Panc1 (cell line): Measurements from ENCODE around the gene CHCHD3. TPM values are rescaled to one million over a fixed set of nuclear protein-coding genes. Genes with fewer than 3 reads are reported as not detected.

Source experiments
- ATAC-seq: fragments of 200-7000 bp; cut with Tn5 transposase; 2 replicates; pipeline ENCODE4 v1.9.1; 2020; ENCODE audit warnings: mild to moderate bottlenecking, moderate library complexity
- BruUV-seq: library from RNA; stranded (reverse); fragments of 400-500 nt; replicated peaks from 2 replicates; lab custom pipeline; 2021; lab: Mats Ljungman, UMichigan
- CTCF ChIA-PET: fragments of 300-600 bp; sonication (Branson Sonifier 250); formaldehyde crosslinking; loops from one replicate; lab custom pipeline; 2022; ENCODE audit warnings: antibody characterized with exemption; lab: Charles Lee
- POLR2A ChIA-PET: fragments of 300-600 bp; sonication (Branson Sonifier 250); formaldehyde crosslinking; loops from one replicate; lab custom pipeline; 2022; ENCODE audit warnings: antibody characterized with exemption; lab: Charles Lee
- DNase-seq: peaks from one replicate; pipeline ENCODE4 v3.0.0-alpha.2; 2010; ENCODE audit warnings: low read depth, low spot score
- H3K27ac ChIP-seq: 2 replicates; pipeline ENCODE4 v1.5.1; 2011; ENCODE audit warnings: mild to moderate bottlenecking, low read length, inconsistent platforms
- H3K27me3 ChIP-seq: fragments of 200-500 bp; sonication (Bioruptor generic); 2 replicates; pipeline ENCODE4 v1.6.0; 2014; ENCODE audit warnings: low read length, inconsistent platforms; ENCODE audit not compliant: control insufficient read depth, insufficient read depth
- H3K36me3 ChIP-seq: fragments of 200-500 bp; sonication (Bioruptor generic); 2 replicates; pipeline ENCODE4 v1.5.1; 2014; ENCODE audit warnings: inconsistent platforms, mild to moderate bottlenecking, low read length, moderate library complexity; ENCODE audit not compliant: control insufficient read depth, insufficient read depth
- H3K4me1 ChIP-seq: 2 replicates; pipeline ENCODE4 v1.5.1; 2011; ENCODE audit warnings: inconsistent platforms, mild to moderate bottlenecking, low read length, moderate library complexity; ENCODE audit not compliant: control insufficient read depth, insufficient read depth
- H3K4me3 ChIP-seq, 2 experiments: 2 replicates each; pipeline ENCODE4 v1.5.1; 2011 to 2012; ENCODE audit warnings: low read depth in 2 of 2, low read length in 2 of 2, mild to moderate bottlenecking in 2 of 2, inconsistent platforms in 1 of 2, moderate library complexity in 1 of 2
- H3K9me3 ChIP-seq: fragments of 200-500 bp; sonication (Bioruptor generic); 2 replicates; pipeline ENCODE4 v1.5.1; 2014; ENCODE audit warnings: low read depth, mild to moderate bottlenecking, inconsistent platforms, low read length, moderate library complexity; ENCODE audit not compliant: control insufficient read depth, insufficient read depth
- POLR2AphosphoS5 ChIP-seq: IDR thresholded peaks from 2 replicates; pipeline ENCODE4 v1.6.1; 2012; ENCODE audit warnings: mild to moderate bottlenecking, low read depth, low read length, moderate library complexity
- SIN3A ChIP-seq: IDR thresholded peaks from 2 replicates; pipeline ENCODE4 v1.6.1; 2012; ENCODE audit warnings: low read depth, mild to moderate bottlenecking, low read length, moderate library complexity, borderline replicate concordance; ENCODE audit not compliant: insufficient read depth
- TCF7L2 ChIP-seq: IDR thresholded peaks from 2 replicates; pipeline ENCODE4 v1.6.1; 2011; ENCODE audit warnings: mild to moderate bottlenecking, low read depth, low read length, inconsistent platforms
- in situ Hi-C: cut with HindIII; loops from 2 replicates; pipeline ENCODE4 v1.10.0; 2016; ENCODE audit warnings: low sequenced_read_pairs, low pct_unique_long_range_greater_than_20kb
- intact Hi-C: fragments of 100-400 bp; cut with micrococcal nuclease; formaldehyde crosslinking; loops from one replicate; pipeline ENCODE4 v1.10.0; 2022; ENCODE audit not compliant: unreplicated experiment
- total RNA-seq: library from RNA; stranded (reverse); gene quantifications from one replicate; pipeline ENCODE4 v1.2.1, GENCODE V29; 2021; ENCODE audit not compliant: unreplicated experiment
- TF ChIP-seq, protein P1 (sequence below), 2 experiments: IDR thresholded peaks; 2 replicates each; pipeline ENCODE4 v1.6.1; 2011 to 2012; ENCODE audit warnings: low read depth in 2 of 2, control low read depth in 1 of 2, low read length in 1 of 2, mild to moderate bottlenecking in 1 of 2, moderate library complexity in 1 of 2; ENCODE audit not compliant: insufficient read depth in 1 of 2
- TF ChIP-seq, protein P2 (sequence below): fragments of 450-650 bp; IDR thresholded peaks from 2 replicates; pipeline ENCODE4 v1.5.1; 2017; ENCODE audit warnings: mild to moderate bottlenecking

Gene CHCHD3
- total RNA-seq, 1 experiment from 2014 or later: 109 TPM

DNA sequence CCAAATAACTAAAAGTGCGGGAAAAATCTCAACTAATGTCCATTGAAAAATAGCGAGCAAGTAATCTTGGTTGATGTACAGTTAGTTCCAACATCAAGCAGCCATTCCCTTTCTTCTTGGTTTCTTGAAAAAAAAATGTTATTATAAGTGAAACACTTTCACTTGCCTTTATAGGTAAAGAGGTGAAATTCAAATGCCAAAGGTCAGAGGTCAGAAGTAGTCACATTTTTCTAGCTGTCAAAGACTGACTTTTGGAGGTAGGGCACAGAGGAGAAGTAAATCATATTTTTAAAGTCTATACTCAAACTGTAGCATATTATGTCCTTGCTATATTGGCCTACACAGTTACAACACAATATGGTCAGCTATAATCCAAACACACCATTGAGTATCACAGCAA lies 62.3 kb downstream of the CHCHD3 start:
- H3K36me3 ChIP-seq: no peaks in the 10 kb centered on the region
- POLR2A ChIA-PET: no interaction called here
- CTCF ChIA-PET: no interaction called here
- TF ChIP-seq, protein P1, sequence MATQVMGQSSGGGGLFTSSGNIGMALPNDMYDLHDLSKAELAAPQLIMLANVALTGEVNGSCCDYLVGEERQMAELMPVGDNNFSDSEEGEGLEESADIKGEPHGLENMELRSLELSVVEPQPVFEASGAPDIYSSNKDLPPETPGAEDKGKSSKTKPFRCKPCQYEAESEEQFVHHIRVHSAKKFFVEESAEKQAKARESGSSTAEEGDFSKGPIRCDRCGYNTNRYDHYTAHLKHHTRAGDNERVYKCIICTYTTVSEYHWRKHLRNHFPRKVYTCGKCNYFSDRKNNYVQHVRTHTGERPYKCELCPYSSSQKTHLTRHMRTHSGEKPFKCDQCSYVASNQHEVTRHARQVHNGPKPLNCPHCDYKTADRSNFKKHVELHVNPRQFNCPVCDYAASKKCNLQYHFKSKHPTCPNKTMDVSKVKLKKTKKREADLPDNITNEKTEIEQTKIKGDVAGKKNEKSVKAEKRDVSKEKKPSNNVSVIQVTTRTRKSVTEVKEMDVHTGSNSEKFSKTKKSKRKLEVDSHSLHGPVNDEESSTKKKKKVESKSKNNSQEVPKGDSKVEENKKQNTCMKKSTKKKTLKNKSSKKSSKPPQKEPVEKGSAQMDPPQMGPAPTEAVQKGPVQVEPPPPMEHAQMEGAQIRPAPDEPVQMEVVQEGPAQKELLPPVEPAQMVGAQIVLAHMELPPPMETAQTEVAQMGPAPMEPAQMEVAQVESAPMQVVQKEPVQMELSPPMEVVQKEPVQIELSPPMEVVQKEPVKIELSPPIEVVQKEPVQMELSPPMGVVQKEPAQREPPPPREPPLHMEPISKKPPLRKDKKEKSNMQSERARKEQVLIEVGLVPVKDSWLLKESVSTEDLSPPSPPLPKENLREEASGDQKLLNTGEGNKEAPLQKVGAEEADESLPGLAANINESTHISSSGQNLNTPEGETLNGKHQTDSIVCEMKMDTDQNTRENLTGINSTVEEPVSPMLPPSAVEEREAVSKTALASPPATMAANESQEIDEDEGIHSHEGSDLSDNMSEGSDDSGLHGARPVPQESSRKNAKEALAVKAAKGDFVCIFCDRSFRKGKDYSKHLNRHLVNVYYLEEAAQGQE (IDR thresholded peaks at IDR 0.05; ENCODE audit: insufficient read depth in 1 of 2, low read depth in 2 of 2, low read length in 1 of 2): no peak
- TF ChIP-seq, protein P2, sequence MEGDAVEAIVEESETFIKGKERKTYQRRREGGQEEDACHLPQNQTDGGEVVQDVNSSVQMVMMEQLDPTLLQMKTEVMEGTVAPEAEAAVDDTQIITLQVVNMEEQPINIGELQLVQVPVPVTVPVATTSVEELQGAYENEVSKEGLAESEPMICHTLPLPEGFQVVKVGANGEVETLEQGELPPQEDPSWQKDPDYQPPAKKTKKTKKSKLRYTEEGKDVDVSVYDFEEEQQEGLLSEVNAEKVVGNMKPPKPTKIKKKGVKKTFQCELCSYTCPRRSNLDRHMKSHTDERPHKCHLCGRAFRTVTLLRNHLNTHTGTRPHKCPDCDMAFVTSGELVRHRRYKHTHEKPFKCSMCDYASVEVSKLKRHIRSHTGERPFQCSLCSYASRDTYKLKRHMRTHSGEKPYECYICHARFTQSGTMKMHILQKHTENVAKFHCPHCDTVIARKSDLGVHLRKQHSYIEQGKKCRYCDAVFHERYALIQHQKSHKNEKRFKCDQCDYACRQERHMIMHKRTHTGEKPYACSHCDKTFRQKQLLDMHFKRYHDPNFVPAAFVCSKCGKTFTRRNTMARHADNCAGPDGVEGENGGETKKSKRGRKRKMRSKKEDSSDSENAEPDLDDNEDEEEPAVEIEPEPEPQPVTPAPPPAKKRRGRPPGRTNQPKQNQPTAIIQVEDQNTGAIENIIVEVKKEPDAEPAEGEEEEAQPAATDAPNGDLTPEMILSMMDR: no peak
- no peak for TF ChIP-seq TCF7L2
- no peak for TF ChIP-seq POLR2AphosphoS5
- TF ChIP-seq SIN3A: no peak
- ATAC-seq (no peak), DNase-seq (no peak)
- no peaks in the 10 kb centered on the region for H3K4me1 ChIP-seq
- no peaks in the 10 kb centered on the region for H3K27me3 ChIP-seq
- BruUV-seq: no TSS peak
- intact Hi-C loops: no loop called here
- H3K27ac ChIP-seq: no peak overlapping the region
- H3K9me3 ChIP-seq: no peaks in the 10 kb centered on the region
- H3K4me3 ChIP-seq: no peak overlapping the region
- in situ Hi-C loops: no loop called here

DNA sequence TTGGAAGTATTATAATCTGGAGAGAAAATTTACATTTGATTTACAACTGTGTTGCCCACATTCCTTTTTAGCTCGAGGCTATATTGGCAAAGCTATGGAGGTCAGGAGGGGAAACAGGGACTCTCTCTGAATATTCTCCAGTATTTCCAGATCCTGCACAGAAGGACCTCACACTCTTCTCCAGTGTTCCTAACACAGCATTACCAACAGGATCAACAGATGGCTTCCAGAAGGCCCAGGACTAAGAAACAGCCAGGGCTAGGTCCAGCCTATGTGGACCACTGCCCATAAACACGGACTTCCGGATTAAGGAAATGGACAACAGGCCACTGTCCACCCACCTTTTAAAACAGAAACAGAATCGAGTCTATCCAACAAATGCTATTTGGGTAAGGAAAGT lies 65.3 kb downstream of the CHCHD3 start:
- ChIA-PET POLR2A (no interaction called here), CTCF (no interaction called here)
- no peak overlapping the region for H3K4me3 ChIP-seq
- H3K36me3 ChIP-seq: no peaks in the 10 kb centered on the region
- in situ Hi-C loops: no loop called here
- no peaks in the 10 kb centered on the region for H3K27me3 ChIP-seq
- no peaks in the 10 kb centered on the region for H3K4me1 ChIP-seq
- DNase-seq (no peak), ATAC-seq (no peak)
- no peaks in the 10 kb centered on the region for H3K9me3 ChIP-seq
- no peak overlapping the region for H3K27ac ChIP-seq
- no TSS peak for BruUV-seq
- intact Hi-C loops: no loop called here
- TF ChIP-seq SIN3A: no peak
- TF ChIP-seq, protein P1 (IDR thresholded peaks at IDR 0.05; ENCODE audit: insufficient read depth in 1 of 2, low read depth in 2 of 2, low read length in 1 of 2): no peak
- TF ChIP-seq, protein P2: no peak
- no peak for TF ChIP-seq POLR2AphosphoS5
- TF ChIP-seq TCF7L2: no peak
